ENCODE measurements around the gene UGGT1.
"Not testable (repeated sequence)": the region's sequence is repeated elsewhere in the genome, so short reads cannot be mapped to it uniquely, and the experiment has no call there.

The UGGT1 gene

GRCh38 chr2:128170776-128171175, 79.8 kb downstream of the UGGT1 start:
- H3K36me3 Mint-ChIP-seq (ENCODE audit: low read depth): peaks cover 90% of the 10 kb centered on the region
- intact Hi-C loops (cut with micrococcal nuclease): no loop called here
- H3K4me3 Mint-ChIP-seq: no peak overlapping the region
- no peaks in the 10 kb centered on the region for H3K9me3 Mint-ChIP-seq
- no peak overlapping the region for H3K27ac Mint-ChIP-seq
- H3K27me3 Mint-ChIP-seq: no peaks in the 10 kb centered on the region
- H3K4me1 Mint-ChIP-seq (ENCODE audit: low read depth): peaks cover 29% of the 10 kb centered on the region

- intact Hi-C loops (cut with micrococcal nuclease): no loop called here
- Mint-ChIP-seq H3K9me3 (no peaks in the 10 kb centered on the region), H3K36me3 (ENCODE audit: low read depth) (peaks cover 90% of the 10 kb centered on the region), H3K4me1 (ENCODE audit: low read depth) (peaks cover 23% of the 10 kb centered on the region), H3K4me3 (no peak overlapping the region), H3K27ac (no peak overlapping the region), H3K27me3 (no peaks in the 10 kb centered on the region)
These were observed 81.2 kb downstream of the UGGT1 start for GRCh38 chr2:128172191-128172590.

- H3K27ac Mint-ChIP-seq; H3K27me3 Mint-ChIP-seq; intact Hi-C loops (cut with micrococcal nuclease); H3K4me3 Mint-ChIP-seq; H3K4me1 Mint-ChIP-seq (ENCODE audit: low read depth); H3K9me3 Mint-ChIP-seq: not testable (repeated sequence)
- H3K36me3 Mint-ChIP-seq (ENCODE audit: low read depth): peaks cover 91% of the 10 kb centered on the region
These were observed 83.1 kb downstream of the UGGT1 start for GRCh38 chr2:128174067-128174466.

GRCh38 chr2:128177315-128177714, 86.3 kb downstream of the UGGT1 start:
- no peak overlapping the region for H3K27ac Mint-ChIP-seq
- no peaks in the 10 kb centered on the region for H3K27me3 Mint-ChIP-seq
- no peaks in the 10 kb centered on the region for H3K9me3 Mint-ChIP-seq
- no peaks in the 10 kb centered on the region for H3K4me1 Mint-ChIP-seq (ENCODE audit: low read depth)
- H3K4me3 Mint-ChIP-seq: no peak overlapping the region
- peaks cover 100% of the 10 kb centered on the region for H3K36me3 Mint-ChIP-seq (ENCODE audit: low read depth)
- intact Hi-C loops (cut with micrococcal nuclease): loop anchor here (5.0 kb wide), 1 partner anchor 145 kb away; no protein-coding TSS in a partner anchor

GRCh38 chr2:128178149-128178649, 87.2 kb downstream of the UGGT1 start:
- intact Hi-C loops (cut with micrococcal nuclease): loop anchor here (5.0 kb wide), 1 partner anchor 144 kb away; no protein-coding TSS in a partner anchor
- Mint-ChIP-seq H3K27me3 (no peaks in the 10 kb centered on the region), H3K36me3 (ENCODE audit: low read depth) (peaks cover 98% of the 10 kb centered on the region), H3K4me3 (no peak overlapping the region), H3K9me3 (no peaks in the 10 kb centered on the region), H3K27ac (no peak overlapping the region), H3K4me1 (ENCODE audit: low read depth) (no peaks in the 10 kb centered on the region)

- Mint-ChIP-seq H3K27ac (no peak overlapping the region), H3K4me3 (no peak overlapping the region), H3K4me1 (ENCODE audit: low read depth) (peaks cover 5% of the 10 kb centered on the region), H3K36me3 (ENCODE audit: low read depth) (peaks cover 96% of the 10 kb centered on the region), H3K27me3 (no peaks in the 10 kb centered on the region), H3K9me3 (no peaks in the 10 kb centered on the region)
- intact Hi-C loops (cut with micrococcal nuclease): loop anchor here (1.0 to 5.0 kb wide), 2 partner anchors 54 to 143 kb away; no protein-coding TSS in a partner anchor
These were observed 87.9 kb downstream of the UGGT1 start for GRCh38 chr2:128178650-128179460.

GRCh38 chr2:128179461-128179755, 88.4 kb downstream of the UGGT1 start:
- peaks cover 95% of the 10 kb centered on the region for H3K36me3 Mint-ChIP-seq (ENCODE audit: low read depth)
- H3K27ac Mint-ChIP-seq: no peak overlapping the region
- no peak overlapping the region for H3K4me3 Mint-ChIP-seq
- no peaks in the 10 kb centered on the region for H3K9me3 Mint-ChIP-seq
- H3K4me1 Mint-ChIP-seq (ENCODE audit: low read depth): peaks cover 5% of the 10 kb centered on the region
- no peaks in the 10 kb centered on the region for H3K27me3 Mint-ChIP-seq
- intact Hi-C loops (cut with micrococcal nuclease): loop anchor here (1.0 to 5.0 kb wide), 2 partner anchors 54 to 143 kb away; no protein-coding TSS in a partner anchor

GRCh38 chr2:128180031-128180430, 89.0 kb downstream of the UGGT1 start:
- H3K4me3 Mint-ChIP-seq: no peak overlapping the region
- H3K9me3 Mint-ChIP-seq: no peaks in the 10 kb centered on the region
- H3K36me3 Mint-ChIP-seq (ENCODE audit: low read depth): peaks cover 95% of the 10 kb centered on the region
- no peak overlapping the region for H3K27ac Mint-ChIP-seq
- peaks cover 5% of the 10 kb centered on the region for H3K4me1 Mint-ChIP-seq (ENCODE audit: low read depth)
- H3K27me3 Mint-ChIP-seq: no peaks in the 10 kb centered on the region
- intact Hi-C loops (cut with micrococcal nuclease): no loop called here

- no peak overlapping the region for H3K4me3 Mint-ChIP-seq
- peaks cover 88% of the 10 kb centered on the region for H3K36me3 Mint-ChIP-seq (ENCODE audit: low read depth)
- peaks cover 5% of the 10 kb centered on the region for H3K4me1 Mint-ChIP-seq (ENCODE audit: low read depth)
- H3K27ac Mint-ChIP-seq: no peak overlapping the region
- H3K9me3 Mint-ChIP-seq: no peaks in the 10 kb centered on the region
- intact Hi-C loops (cut with micrococcal nuclease): no loop called here
- no peaks in the 10 kb centered on the region for H3K27me3 Mint-ChIP-seq
These were observed 94.6 kb downstream of the UGGT1 start for GRCh38 chr2:128185576-128185975.

- Mint-ChIP-seq H3K27ac (no peak overlapping the region), H3K27me3 (no peaks in the 10 kb centered on the region), H3K9me3 (no peaks in the 10 kb centered on the region), H3K36me3 (ENCODE audit: low read depth) (peaks cover 88% of the 10 kb centered on the region), H3K4me3 (no peak overlapping the region), H3K4me1 (ENCODE audit: low read depth) (peaks cover 5% of the 10 kb centered on the region)
- intact Hi-C loops (cut with micrococcal nuclease): no loop called here
These were observed 96.1 kb downstream of the UGGT1 start for GRCh38 chr2:128187032-128187654.

GRCh38 chr2:128195435-128195984, 104.5 kb downstream of the UGGT1 start:
- intact Hi-C loops (cut with micrococcal nuclease): no loop called here
- H3K9me3 Mint-ChIP-seq: no peaks in the 10 kb centered on the region
- no peaks in the 10 kb centered on the region for H3K27me3 Mint-ChIP-seq
- H3K36me3 Mint-ChIP-seq (ENCODE audit: low read depth): peaks cover 41% of the 10 kb centered on the region
- peaks cover 24% of the 10 kb centered on the region for H3K4me1 Mint-ChIP-seq (ENCODE audit: low read depth)
- peak overlapping the region; percentile 66 for H3K27ac Mint-ChIP-seq
- no peak overlapping the region for H3K4me3 Mint-ChIP-seq

GRCh38 chr2:128196026-128196425, 105.0 kb downstream of the UGGT1 start:
- H3K4me3 Mint-ChIP-seq: no peak overlapping the region
- H3K4me1 Mint-ChIP-seq (ENCODE audit: low read depth): peaks cover 24% of the 10 kb centered on the region
- H3K27me3 Mint-ChIP-seq: no peaks in the 10 kb centered on the region
- intact Hi-C loops (cut with micrococcal nuclease): no loop called here
- H3K9me3 Mint-ChIP-seq: no peaks in the 10 kb centered on the region
- H3K27ac Mint-ChIP-seq: peak overlapping the region; percentile 66
- H3K36me3 Mint-ChIP-seq (ENCODE audit: low read depth): peaks cover 36% of the 10 kb centered on the region

GRCh38 chr2:128196471-128196931, 105.5 kb downstream of the UGGT1 start:
- Mint-ChIP-seq H3K4me1 (ENCODE audit: low read depth) (peaks cover 24% of the 10 kb centered on the region), H3K9me3 (no peaks in the 10 kb centered on the region), H3K4me3 (no peak overlapping the region), H3K36me3 (ENCODE audit: low read depth) (peaks cover 31% of the 10 kb centered on the region), H3K27me3 (no peaks in the 10 kb centered on the region), H3K27ac (peak overlapping the region; percentile 66)
- intact Hi-C loops (cut with micrococcal nuclease): no loop called here

- Mint-ChIP-seq H3K27ac (no peak overlapping the region), H3K4me3 (no peak overlapping the region), H3K27me3 (no peaks in the 10 kb centered on the region), H3K4me1 (ENCODE audit: low read depth) (peaks cover 24% of the 10 kb centered on the region), H3K36me3 (ENCODE audit: low read depth) (peaks cover 25% of the 10 kb centered on the region), H3K9me3 (no peaks in the 10 kb centered on the region)
- intact Hi-C loops (cut with micrococcal nuclease): no loop called here
These were observed 106.1 kb downstream of the UGGT1 start for GRCh38 chr2:128197059-128197458.
